HL-60 (cell line): Measurements from ENCODE around the gene CENPVL2.
"Not testable (repeated sequence)": the region's sequence is repeated elsewhere in the genome, so short reads cannot be mapped to it uniquely, and the experiment has no call there.

Experiments
- DNase-seq, 2 experiments: peaks; one replicate each; pipeline ENCODE4 v3.0.0-alpha.2; 2010 to 2020; ENCODE audit warnings: low read depth in 1 of 2, low spot score in 1 of 2
- H3K27ac ChIP-seq: fragments of 250-450 bp; sonication (Bioruptor Pico); replicated peaks from 2 replicates; pipeline ENCODE4 v1.5.1; 2020; ENCODE audit warnings: mild to moderate bottlenecking, moderate library complexity
- H3K27me3 ChIP-seq: fragments of 250-450 bp; sonication (Bioruptor Pico); 2 replicates; pipeline ENCODE4 v1.5.1; 2021; ENCODE audit warnings: mild to moderate bottlenecking, moderate library complexity; ENCODE audit not compliant: insufficient read depth, poor library complexity, severe bottlenecking
- H3K4me3 ChIP-seq: replicated peaks from 2 replicates; pipeline ENCODE4 v1.5.1; 2011; ENCODE audit warnings: mild to moderate bottlenecking, control low read depth, low read length; ENCODE audit not compliant: insufficient read depth
- GABPA ChIP-seq: IDR thresholded peaks from 2 replicates; pipeline ENCODE4 v1.6.1; 2012; ENCODE audit warnings: low read depth
- POLR2AphosphoS5 ChIP-seq: IDR thresholded peaks from 2 replicates; pipeline ENCODE4 v1.6.1; 2012; ENCODE audit warnings: low read depth
- SPI1 ChIP-seq: IDR thresholded peaks from 2 replicates; pipeline ENCODE4 v1.6.1; 2012; ENCODE audit warnings: low read depth, mild to moderate bottlenecking, borderline replicate concordance
- TF ChIP-seq, protein P1 (sequence below): IDR thresholded peaks from one replicate; pipeline ENCODE4 v1.5.1; 2011; ENCODE audit warnings: low read length, control low read depth, inconsistent platforms; ENCODE audit not compliant: insufficient read depth
- TF ChIP-seq, protein P2 (sequence below): IDR thresholded peaks from 2 replicates; pipeline ENCODE4 v1.6.1; 2012; ENCODE audit warnings: low read depth; ENCODE audit not compliant: insufficient replicate concordance

The CENPVL2 gene

DNA sequence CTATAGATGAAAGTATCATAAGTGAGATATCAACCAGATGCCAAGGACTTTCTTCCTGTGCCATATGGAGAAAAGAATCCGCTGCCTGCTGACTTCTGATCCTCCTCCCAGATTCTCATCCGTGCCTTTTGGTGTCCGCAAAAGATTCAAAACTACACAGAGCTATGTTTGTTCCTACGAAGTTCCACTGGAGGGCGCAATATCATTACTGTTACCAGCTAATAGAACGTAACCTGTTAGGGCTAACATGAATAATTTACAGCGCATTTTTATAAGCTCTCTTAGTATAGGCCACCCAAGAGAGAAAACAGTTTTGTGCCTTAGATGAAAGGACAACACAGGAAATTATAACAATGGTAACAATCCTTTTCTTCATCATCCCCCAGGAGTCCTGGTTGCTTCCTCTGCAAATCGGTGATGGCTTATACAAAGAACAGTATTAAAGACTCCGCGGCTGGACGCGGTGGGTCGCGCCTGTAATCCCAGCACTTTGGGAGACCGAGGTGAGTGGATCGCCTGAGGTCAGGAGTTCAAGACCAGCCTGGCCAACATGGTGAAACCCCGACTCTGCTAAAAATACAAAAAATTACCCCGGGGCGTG is 41.1 kb downstream of the CENPVL2 start:
- Histone ChIP-seq H3K27ac (no peak overlapping the region), H3K27me3 (peaks cover 3% of the 10 kb centered on the region), H3K4me3 (no peak overlapping the region)
- peak in 1 of 2 experiments; percentile 9 for DNase-seq
- TF ChIP-seq POLR2AphosphoS5 (no peak), SPI1 (no peak), GABPA (no peak)
- TF ChIP-seq, protein P1, sequence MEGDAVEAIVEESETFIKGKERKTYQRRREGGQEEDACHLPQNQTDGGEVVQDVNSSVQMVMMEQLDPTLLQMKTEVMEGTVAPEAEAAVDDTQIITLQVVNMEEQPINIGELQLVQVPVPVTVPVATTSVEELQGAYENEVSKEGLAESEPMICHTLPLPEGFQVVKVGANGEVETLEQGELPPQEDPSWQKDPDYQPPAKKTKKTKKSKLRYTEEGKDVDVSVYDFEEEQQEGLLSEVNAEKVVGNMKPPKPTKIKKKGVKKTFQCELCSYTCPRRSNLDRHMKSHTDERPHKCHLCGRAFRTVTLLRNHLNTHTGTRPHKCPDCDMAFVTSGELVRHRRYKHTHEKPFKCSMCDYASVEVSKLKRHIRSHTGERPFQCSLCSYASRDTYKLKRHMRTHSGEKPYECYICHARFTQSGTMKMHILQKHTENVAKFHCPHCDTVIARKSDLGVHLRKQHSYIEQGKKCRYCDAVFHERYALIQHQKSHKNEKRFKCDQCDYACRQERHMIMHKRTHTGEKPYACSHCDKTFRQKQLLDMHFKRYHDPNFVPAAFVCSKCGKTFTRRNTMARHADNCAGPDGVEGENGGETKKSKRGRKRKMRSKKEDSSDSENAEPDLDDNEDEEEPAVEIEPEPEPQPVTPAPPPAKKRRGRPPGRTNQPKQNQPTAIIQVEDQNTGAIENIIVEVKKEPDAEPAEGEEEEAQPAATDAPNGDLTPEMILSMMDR: no peak
- TF ChIP-seq, protein P2, sequence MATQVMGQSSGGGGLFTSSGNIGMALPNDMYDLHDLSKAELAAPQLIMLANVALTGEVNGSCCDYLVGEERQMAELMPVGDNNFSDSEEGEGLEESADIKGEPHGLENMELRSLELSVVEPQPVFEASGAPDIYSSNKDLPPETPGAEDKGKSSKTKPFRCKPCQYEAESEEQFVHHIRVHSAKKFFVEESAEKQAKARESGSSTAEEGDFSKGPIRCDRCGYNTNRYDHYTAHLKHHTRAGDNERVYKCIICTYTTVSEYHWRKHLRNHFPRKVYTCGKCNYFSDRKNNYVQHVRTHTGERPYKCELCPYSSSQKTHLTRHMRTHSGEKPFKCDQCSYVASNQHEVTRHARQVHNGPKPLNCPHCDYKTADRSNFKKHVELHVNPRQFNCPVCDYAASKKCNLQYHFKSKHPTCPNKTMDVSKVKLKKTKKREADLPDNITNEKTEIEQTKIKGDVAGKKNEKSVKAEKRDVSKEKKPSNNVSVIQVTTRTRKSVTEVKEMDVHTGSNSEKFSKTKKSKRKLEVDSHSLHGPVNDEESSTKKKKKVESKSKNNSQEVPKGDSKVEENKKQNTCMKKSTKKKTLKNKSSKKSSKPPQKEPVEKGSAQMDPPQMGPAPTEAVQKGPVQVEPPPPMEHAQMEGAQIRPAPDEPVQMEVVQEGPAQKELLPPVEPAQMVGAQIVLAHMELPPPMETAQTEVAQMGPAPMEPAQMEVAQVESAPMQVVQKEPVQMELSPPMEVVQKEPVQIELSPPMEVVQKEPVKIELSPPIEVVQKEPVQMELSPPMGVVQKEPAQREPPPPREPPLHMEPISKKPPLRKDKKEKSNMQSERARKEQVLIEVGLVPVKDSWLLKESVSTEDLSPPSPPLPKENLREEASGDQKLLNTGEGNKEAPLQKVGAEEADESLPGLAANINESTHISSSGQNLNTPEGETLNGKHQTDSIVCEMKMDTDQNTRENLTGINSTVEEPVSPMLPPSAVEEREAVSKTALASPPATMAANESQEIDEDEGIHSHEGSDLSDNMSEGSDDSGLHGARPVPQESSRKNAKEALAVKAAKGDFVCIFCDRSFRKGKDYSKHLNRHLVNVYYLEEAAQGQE: no peak

- H3K4me3 ChIP-seq, H3K27me3 ChIP-seq, H3K27ac ChIP-seq, DNase-seq: not testable (repeated sequence)
These were observed 46.1 kb downstream of the CENPVL2 start for GRCh38 chrX:51636511-51636910.
